HG02885 (cell line): ENCODE data around the gene ILF2.
"Not testable (repeated sequence)": the region's sequence is repeated elsewhere in the genome, so short reads cannot be mapped to it uniquely, and the experiment has no call there.

Source experiments
- ATAC-seq: cut with Tn5 transposase; IDR thresholded peaks from one replicate; pipeline ENCODE4 v1.9.1; 2021; ENCODE audit warnings: mild to moderate bottlenecking; ENCODE audit not compliant: unreplicated experiment, poor library complexity

ILF2 gene

DNA sequence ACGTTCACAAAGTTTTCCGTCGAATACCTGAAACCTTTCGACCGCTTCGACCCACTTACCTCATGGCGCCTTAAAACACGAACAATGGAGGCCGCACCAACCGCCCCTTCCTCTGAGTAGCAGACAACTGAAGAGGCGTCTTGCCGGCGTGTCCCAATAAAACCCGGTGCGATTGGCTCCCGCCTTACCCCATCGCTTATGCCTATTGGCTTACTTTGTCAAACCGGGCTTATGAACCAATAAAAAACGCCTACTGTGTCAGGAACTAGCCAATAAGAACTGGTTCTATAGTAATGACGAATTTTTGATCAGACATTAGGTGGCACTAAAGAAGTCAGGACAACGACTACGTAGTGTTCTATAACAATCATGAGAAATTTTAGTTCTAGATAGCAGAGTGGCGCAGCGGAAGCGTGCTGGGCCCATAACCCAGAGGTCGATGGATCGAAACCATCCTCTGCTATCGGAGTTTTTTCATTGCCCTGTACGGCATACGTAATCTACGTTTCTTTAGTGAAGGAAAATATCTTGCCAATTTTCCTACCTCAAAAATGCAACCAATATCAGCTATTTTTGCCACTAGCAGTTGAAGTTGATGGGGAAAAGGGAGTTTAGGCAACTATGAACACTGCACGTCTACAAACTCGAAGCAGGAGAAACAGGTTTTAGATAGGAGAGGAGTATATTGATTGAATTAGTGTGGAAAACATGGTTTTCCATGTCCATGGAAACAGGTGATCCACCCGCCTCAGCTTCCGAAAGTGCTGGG, at the start of gene ILF2:
ILF2 (minus strand) TSS at position 135 of the 769 bp plus-strand sequence; CDS start at position 64, 71 bp downstream.
- ATAC-seq, result peak; percentile 92

DNA sequence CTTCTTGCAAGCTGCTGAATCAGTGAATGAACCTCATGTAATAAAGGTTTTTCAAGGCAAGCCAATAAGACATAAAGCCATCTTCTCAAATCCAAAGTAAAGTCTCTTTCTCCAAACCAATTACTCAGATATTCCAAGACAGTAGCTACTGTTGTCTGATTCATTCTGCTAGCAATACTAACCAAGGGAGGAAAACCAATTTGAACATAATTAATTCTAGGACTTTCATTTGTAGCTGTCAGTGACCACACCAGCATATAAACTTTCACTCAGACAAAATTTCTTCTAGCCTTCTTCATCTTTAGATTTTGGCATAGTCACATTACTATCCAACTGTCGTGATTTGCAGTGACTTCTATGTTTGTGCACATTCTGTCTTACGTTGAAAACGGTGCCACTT, 46.5 kb upstream of the ILF2 start:
- ATAC-seq, result no peak

DNA sequence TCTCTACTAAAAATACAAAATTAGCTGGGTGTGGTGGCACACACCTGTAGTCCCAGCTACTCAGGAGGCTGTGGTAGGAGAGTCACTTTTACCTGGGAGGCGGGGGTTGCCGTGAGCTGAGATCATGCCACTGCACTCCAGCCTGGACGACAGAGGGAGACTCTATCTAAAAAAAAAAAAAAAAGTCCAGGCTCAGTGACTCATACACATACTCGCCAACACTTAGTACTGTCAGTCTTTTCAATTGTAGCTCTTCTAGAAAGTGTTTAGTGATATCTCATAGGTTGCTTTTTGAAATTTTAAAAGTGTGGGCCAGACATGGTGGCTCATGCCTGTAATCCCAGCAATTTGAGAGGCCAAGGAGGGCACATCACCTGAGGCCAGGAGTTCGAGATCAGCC, 45.4 kb upstream of the ILF2 start:
- ATAC-seq, result not testable (repeated sequence)

- no peak for ATAC-seq
Observed at GRCh38 chr1:153711026-153711425, 40.2 kb upstream of the ILF2 start.

DNA sequence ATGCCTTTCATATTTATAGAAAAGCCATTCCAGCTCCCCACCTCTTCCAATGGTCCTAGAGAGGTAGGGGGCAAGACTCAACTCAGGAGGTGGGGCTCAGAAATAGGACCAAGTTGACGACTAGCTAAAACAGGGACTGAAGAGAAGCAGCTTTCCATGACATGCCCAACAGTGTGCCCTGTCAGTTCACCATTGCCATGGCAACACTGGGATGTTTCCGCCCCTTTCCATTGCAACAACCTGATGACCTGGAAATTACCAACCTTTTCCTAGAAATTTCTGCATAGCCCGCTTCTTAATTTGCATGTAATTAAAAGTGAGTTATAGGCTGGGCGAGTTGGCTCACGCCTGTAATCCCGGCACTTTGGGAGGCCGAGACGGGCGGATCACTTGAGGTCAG, 34.7 kb upstream of the ILF2 start:
- no peak for ATAC-seq

GRCh38 chr1:153699768-153700167, 29.0 kb upstream of the ILF2 start:
- no peak for ATAC-seq

DNA sequence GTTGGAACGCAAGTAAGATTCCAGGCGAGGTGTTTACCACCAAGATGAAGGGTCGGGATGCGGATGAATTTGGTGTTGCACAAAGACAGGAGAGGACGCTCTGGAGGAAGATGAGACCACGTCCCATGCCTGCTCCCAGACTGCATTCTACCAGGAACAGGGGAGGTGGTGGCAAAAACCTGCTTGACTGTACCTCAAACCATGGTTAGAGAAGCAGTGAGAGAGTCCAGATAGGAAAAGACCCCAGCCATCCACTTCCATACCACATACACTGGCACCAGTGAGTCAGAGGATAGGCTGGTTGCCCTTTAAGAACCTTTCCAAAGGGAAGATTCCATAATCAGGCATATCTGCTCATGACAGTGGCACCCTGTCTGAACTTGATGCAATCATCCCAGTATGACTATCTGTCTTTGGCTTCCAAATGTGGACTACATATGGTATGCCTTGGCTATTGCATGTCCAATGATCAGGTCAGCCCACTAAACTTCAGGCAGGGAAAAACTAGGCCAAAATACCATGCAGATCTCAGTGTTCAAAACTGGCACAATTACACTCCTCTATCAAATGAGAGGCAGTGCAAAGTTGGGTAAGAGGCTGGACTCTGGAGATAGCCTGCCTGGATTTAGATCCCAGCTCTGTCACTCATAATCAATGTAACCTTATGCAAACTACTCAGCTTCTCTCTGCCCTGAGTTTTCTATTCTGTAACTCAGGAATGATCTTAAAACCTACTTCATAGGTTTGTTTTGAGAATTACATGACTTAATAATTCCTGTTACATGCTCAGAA, 28.3 kb upstream of the ILF2 start:
- ATAC-seq, result no peak

GRCh38 chr1:153698020-153698922, 27.5 kb upstream of the ILF2 start:
- no peak for ATAC-seq

GRCh38 chr1:153697191-153698019, 26.6 kb upstream of the ILF2 start:
- ATAC-seq, result no peak

GRCh38 chr1:153696741-153697140, 25.9 kb upstream of the ILF2 start:
- ATAC-seq, result no peak

DNA sequence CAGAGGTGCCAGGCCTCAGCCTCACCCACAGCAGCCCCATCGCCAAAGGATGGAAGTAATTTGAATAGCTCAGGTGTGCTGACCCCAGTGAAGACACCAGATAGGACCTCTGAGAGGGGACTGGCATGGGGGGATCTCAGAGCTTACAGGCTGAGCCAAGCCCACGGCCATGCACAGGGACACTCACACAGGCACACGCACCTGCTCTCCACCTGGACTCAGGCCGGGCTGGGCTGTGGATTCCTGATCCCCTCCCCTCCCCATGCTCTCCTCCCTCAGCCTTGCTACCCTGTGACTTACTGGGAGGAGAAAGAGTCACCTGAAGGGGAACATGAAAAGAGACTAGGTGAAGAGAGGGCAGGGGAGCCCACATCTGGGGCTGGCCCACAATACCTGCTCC, 22.7 kb upstream of the ILF2 start:
- ATAC-seq, result no peak

DNA sequence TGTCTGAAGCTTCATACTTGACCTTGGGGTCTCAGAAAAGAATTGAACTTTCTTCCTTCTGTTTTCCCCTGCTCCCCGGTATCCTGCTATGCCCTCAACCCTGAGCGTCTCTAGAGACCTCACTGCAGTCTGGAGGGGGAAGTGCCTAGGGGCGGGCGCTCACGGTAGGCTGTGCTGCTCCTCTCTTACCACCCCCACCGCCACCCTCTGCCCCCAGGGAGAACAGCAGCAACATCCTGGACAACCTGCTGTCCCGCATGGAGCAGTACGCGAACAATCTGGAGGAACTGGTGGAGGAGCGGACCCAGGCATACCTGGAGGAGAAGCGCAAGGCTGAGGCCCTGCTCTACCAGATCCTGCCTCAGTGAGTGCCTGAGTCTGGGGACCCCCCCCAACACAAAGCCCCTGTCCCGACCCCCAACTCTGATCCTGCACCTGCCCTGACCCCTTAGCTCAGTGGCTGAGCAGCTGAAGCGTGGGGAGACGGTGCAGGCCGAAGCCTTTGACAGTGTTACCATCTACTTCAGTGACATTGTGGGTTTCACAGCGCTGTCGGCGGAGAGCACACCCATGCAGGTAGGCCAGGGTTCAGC, 18.0 kb upstream of the ILF2 start:
- no peak for ATAC-seq

- no peak for ATAC-seq
Observed at GRCh38 chr1:153688276-153688675, 17.5 kb upstream of the ILF2 start.

- ATAC-seq, result no peak
Observed at GRCh38 chr1:153687346-153688125, 16.7 kb upstream of the ILF2 start.

GRCh38 chr1:153685544-153686340, 14.9 kb upstream of the ILF2 start:
- no peak for ATAC-seq

DNA sequence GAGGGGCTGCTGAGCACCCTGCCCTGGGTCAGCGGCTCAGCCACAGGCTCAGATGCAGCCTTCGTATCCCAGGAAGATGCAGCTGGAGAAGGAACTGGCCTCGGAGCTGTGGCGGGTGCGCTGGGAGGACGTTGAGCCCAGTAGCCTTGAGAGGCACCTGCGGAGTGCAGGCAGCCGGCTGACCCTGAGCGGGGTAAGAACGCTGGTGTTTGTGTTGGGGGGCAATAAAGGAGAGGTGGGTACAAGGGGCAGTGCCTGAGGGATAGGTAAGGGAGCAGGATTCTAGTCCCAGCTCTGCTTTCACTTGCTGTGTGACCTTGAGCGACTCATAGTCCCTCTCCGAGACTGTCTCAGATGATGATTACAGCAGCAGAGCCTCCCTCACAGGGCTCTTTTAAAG, 14.1 kb upstream of the ILF2 start:
- ATAC-seq, result no peak

DNA sequence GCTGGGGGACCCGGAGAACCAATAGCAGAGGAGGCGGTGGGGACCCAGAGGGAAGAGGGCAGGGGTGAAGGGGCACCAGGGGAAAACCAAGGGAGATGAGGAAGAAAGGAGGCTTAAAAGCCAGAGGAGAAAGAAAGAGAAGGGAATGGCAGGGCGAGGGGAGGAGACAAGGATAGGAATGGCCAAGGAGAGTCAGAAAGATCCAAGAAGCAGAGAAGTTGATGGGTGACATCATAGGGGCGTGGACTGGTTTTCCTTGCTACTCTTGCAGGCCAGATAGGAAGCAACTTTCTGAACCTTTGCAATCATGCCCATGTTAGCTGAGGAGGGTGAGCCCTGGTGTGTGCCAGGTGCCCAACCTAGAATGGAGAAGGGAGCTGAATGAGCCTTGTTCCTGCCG, 13.1 kb upstream of the ILF2 start:
- ATAC-seq, result no peak

DNA sequence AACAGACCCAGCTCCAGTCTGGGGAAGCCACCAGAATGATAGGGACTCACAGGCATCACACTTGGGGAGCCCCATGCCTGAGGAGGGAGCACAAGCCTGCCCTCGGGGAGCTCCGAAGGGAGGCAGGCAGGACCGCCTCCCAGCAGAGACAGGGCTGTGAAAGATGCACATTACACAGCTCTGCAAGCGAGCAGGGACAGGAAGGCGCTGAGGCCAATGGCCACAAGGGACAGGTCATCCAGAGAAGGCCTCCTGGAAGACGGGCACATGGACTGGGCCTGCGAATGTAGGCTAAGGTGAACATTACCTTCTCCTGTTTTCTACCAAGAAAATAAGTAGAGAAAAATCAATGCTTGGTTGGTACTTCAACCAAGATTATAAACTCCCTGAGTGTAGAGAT, 11.9 kb upstream of the ILF2 start:
- ATAC-seq, result no peak
